Stromal cell of bone marrow (primary cell): Measurements from ENCODE around the gene MAEL.
"Not testable (repeated sequence)": the region's sequence is repeated elsewhere in the genome, so short reads cannot be mapped to it uniquely, and the experiment has no call there.

ENCODE experiments used
- DNase-seq: peaks from one replicate; pipeline ENCODE4 v3.0.0-alpha.2; 2012; ENCODE audit warnings: low read depth

The MAEL gene

DNA sequence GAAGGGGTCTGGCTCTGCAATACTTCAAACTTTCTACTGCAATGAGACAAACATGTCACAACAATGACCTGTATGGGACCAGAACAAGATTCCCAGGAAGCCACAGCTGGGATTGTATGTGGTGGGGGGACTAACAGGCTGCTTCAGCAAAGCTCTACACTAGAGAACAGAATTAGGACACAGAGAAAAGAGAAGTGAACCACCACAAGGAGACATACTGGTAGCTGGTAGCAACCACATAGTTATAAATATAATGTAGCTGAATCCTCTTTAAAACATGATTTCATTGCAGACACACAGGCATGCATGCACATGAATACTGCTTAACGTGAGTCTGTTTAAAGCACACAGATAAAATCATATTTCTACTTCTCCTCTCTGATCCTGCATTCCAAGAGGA, 10.3 kb upstream of the MAEL start:
- DNase-seq = no peak

DNA sequence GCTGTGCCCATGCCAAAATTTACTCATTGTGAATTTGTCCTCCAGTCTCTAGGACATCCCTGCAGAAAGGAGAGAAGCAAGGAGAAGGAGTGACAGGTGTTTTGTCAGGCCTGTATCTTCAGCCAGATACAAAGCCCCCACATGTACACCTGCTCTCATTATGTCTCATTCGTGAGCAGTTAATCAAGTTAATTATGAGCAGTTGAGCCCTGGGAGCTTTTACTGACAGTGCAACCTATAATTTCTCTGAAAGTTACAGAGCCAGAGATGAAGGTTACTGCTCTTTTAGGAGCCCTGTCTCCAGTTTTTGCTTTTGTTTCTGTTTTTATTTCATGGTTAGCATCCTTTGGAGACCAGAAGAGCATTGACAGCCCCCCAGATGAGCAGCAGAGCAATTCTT, 8.7 kb upstream of the MAEL start:
- no peak for DNase-seq

- DNase-seq = no peak
Measured at GRCh38 chr1:166980818-166981217, 8.3 kb upstream of the MAEL start.

DNA sequence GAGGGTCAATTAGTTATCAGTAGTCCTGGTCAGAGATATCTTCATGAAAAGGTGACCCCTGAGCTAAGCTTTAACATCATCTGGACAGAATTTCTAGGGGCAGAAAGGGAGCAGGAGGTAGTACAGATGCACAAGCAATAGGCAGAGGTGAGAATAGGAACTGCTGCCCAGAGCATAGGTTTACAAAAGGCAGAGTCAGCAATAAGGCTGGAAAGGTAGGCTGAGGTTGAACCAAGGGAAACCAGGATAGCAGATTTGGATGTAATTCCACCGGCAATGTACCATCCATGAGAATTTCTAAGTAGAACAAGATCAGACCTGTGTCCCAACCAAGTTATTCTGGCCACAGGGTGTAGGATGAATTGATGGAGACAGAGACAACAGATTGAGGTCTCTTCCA, 7.5 kb upstream of the MAEL start:
- no peak for DNase-seq

GRCh38 chr1:166999075-166999474, 10.0 kb downstream of the MAEL start:
- no peak for DNase-seq

GRCh38 chr1:166999500-167000055, 10.5 kb downstream of the MAEL start:
- no peak for DNase-seq

GRCh38 chr1:167000546-167000945, 11.5 kb downstream of the MAEL start:
- no peak for DNase-seq

- no peak for DNase-seq
Measured at GRCh38 chr1:167002354-167002753, 13.3 kb downstream of the MAEL start.

DNA sequence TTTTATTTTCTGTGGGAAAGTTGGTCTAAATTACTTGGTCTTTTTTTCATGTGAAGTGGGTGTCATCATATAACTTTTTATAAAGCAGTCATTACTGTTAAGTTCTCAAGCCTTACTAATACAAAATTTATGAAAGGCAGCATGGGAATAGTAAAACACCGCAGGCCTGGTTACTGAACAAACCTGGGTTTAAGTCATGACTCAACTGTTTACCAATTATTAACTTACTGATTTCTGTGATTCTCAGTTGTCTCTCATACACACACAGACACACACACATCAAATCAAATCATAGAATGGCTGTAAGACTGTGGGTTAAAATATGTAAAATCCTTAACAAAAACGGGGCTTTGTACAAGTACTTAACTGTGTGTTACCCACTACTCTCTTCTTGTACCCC, 14.6 kb downstream of the MAEL start:
- DNase-seq = no peak

- DNase-seq = no peak
Measured at GRCh38 chr1:167011560-167012191, 22.6 kb downstream of the MAEL start.

- no peak for DNase-seq
Measured at GRCh38 chr1:167012570-167012969, 23.5 kb downstream of the MAEL start.

DNA sequence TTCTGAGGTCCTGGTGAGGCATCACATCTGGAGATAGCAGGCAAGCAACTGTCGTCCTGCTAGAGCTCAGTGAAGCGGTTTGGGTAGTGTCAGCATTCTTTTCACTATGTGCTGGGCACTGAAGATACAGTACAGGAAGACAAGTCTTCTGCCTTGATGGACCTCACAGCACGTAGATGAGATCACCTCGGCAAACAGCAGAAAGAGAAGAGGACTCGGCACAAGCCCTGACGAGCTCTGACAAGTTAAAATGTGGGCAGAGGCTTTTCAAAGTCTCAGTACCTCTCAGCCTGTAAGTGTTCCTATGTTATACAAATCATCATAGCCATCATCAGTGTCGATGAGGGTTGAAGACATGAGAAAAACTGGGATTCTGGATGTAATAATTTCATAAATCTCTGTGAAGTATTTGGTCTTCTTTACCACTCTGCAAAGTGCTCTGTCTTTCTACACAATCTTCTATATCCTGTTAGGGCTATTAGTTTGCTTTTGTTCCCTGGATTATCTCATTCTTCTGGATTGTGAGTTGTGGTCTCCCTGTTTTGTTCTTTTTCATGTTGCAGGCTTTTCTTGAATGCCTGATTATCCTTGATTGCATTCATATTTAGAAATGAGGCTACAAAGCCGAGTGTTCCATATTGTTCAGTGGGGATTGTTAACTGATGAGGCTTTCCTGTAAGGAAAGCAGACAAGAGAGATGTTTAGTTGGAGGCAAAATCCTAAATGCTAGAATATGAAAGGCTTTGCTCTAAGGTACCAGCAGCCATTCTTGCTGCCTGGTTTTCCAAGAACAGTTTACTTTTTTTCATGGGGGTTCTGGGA, 24.2 kb downstream of the MAEL start:
- DNase-seq = no peak

DNA sequence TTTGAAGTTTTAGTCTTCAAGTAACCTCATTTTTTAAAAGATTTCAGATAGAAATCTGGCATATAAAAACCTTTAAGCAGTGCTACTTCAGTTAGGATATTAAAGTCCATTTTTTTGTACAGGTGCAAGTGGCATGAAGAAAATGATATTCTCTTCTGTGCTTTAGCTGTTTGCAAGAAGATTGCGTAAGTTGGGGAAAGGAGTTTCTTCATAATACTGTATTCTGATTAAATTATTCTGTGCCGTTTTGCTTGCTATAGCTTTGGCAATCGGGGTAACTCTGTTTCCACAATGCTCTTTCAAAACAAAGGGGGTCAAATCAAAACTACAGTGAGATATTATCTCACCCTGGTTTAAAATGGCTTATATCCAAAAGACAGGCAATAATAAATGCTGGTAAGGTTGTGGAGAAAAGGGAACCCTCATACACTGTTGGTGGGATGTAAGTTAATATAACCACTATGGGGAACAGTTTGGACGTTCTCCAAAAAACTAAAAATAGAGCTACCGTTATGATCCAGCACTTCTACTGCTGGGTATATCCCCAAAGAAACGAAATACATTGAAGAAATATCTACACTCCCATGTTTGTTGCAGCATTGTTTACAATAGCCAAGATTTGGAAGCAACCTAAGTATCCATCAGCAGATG, 27.1 kb downstream of the MAEL start:
- DNase-seq = no peak

GRCh38 chr1:167022384-167022783, 33.3 kb downstream of the MAEL start:
- DNase-seq = no peak

- not testable (repeated sequence) for DNase-seq
Measured at GRCh38 chr1:167029553-167029952, 40.5 kb downstream of the MAEL start.

DNA sequence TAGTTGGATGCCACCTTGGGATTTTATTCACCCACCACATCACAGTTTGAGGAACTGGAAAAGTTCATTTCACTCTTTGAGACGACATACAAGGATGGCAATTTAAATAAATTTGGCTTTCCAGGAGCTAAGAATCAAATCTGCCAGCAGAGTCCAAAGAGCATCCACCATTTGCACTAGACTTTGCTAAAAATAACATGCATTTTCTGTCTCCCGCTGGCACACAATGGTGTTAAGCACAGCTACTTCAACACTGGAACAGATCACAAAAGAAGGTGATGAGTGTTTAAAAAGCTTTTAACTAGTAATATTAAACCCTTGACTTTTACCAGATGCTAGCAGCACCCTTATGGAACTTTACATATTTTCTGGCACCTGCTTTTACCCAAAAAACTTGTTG, 44.6 kb downstream of the MAEL start:
- DNase-seq = no peak

DNA sequence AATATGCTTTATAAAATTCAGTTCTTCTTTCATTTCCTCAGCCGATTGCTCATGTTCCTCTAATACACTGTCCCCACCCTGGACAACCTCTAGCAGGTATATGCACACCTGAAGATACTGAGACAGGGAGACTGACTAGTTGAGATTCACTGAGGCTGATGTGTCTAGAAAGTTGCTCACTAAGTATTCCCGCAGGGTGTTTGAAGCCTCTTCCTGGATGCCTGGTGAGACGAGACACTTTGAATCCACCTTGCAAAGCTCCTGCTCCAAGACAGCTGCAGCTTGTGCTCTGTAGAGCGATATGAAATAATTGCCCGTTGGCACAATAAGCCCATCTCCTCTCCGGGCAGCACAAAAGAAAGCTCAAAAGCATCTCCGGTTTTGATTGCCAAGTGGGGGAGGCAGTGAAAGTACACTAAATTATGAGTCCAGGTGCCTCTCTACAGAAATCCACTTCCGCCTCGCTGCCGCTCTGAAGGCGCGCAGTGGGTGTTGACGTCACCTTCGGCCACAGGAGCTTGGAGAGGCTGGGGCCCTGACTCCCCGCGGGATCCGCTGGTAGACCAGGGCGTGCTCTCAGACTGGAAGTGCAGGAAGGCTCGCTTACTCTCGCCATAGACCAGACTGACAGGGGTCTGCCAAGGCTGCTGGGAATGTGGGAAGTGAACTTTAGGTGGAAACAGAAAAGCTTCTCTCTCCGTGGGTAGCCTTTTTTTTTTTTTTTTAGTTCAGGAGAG, 54.8 kb downstream of the MAEL start:
- no peak for DNase-seq

DNA sequence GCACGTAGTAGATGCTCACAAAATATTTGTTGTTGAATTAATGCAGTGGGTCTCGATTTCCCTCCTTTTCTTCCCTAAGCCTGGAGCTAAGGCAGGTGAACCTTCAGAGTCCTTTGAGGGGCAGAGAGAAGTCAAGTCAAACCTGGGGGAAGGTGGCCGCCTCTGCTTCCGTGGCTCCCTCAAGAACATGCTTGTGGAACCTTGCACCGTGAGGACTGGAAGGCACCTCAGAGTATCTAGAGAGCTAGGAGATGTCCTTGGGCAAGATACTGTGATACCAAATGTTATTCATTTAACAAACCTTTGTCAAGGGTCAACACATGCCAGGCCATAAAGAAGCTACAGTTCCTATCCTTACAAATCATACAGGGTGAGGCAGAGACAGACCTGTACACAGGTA, 62.8 kb downstream of the MAEL start:
- no peak for DNase-seq

DNA sequence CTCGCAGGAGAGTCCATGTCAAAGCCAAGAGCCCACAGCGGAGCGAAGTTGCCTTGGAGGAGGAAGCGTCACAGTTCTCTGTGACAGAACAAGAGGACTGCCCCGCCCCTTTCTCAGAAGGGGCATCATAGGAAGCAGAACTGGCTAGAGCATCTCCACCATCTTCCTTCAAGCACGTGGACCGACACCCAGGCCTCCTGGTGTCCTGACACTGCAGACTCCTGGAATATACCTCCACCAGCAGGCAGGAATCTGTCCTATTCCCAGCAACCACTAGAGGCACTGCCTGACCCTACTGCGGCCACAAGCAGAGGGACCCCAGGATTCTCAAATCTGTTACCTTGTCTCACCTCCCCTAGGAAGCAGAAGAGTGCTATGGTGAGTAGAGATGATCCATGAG, 63.3 kb downstream of the MAEL start:
- no peak for DNase-seq

- no peak for DNase-seq
Measured at GRCh38 chr1:167054531-167054930, 65.5 kb downstream of the MAEL start.

DNA sequence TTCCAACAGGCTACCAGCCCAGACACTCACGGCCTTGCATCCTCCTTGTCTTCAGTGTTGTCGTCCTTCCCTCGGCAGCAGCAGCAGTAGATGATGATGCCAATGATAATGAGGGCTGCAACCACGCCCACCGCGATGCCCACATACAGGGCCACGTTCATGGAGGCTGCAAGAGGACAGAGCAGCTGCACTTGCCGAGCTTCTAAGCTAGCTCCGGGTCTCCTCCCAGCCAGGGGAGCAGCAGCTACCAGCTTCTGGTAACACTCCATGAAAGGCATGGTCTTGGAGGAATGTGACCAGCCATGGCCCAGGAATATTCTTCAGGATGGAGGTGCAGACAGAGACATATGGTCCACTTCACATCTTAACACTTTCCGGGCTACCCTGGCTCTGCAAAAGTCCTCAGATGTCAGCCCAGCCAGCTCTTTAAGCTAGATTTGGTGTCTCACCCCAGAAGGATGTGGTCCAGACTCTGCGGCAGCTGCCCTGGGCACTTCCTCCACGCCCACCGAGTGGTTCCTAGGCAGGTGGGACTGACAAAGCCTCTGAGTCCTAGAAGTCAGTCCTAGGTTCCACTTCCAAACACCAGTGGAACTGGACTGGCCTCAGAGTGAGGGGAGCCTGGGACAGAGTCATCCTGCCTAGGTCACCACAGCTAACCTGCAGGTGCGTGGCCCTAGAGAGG, 66.0 kb downstream of the MAEL start:
- no peak for DNase-seq
